Endothelial cell of umbilical vein (primary cell): ENCODE measurements around the gene BRCA1. TPM values are rescaled to one million over a fixed set of nuclear protein-coding genes. Genes with fewer than 3 reads are reported as not detected.

Experiments used
- BruUV-seq: library from RNA; stranded (reverse); fragments of 400-500 nt; replicated peaks from 2 replicates; lab custom pipeline; 2021; lab: Mats Ljungman, UMichigan
- CTCF ChIA-PET: fragments of 300-600, 350-600 bp; sonication (Branson Sonifier 250); formaldehyde crosslinking; loops from one replicate; lab custom pipeline; 2021; ENCODE audit warnings: antibody characterized with exemption, inconsistent platforms; lab: Charles Lee
- POLR2A ChIA-PET: fragments of 300-600, 350-600 bp; sonication (Branson Sonifier 250); formaldehyde crosslinking; loops from one replicate; lab custom pipeline; 2021; ENCODE audit warnings: antibody characterized with exemption, inconsistent platforms; lab: Charles Lee
- DNase-seq: peaks from one replicate; pipeline ENCODE4 v3.0.0-alpha.2; 2011; ENCODE audit warnings: low read depth, low spot score
- FAIRE-seq: peaks from 2 replicates; lab custom pipeline; 2011; peaks lifted over from hg19 to GRCh38; lab: Jason Lieb, UNC
- H2AFZ ChIP-seq: 2 replicates; pipeline ENCODE4 v1.6.0; 2012; ENCODE audit warnings: low read depth, low read length, control low read depth, inconsistent platforms
- H3K27ac ChIP-seq: 2 replicates; pipeline ENCODE4 v1.5.1; 2011; ENCODE audit warnings: low read depth, mild to moderate bottlenecking, control low read depth, low read length, moderate library complexity; ENCODE audit not compliant: insufficient read depth
- H3K27me3 ChIP-seq, 2 experiments: 2 replicates each; pipeline versions ENCODE4 v1.6.0 to v1.6.1; 2011; ENCODE audit warnings: low read length in 2 of 2, mixed read lengths in 1 of 2; ENCODE audit not compliant: control insufficient read depth in 2 of 2, insufficient read depth in 2 of 2
- H3K36me3 ChIP-seq, 2 experiments: 2 replicates in 1 of 2; 3 replicates in 1 of 2; pipeline ENCODE4 v1.5.1; 2011; ENCODE audit warnings: low read length in 2 of 2, mild to moderate bottlenecking in 1 of 2, moderate library complexity in 1 of 2; ENCODE audit not compliant: control insufficient read depth in 2 of 2, insufficient read depth in 2 of 2; ENCODE audit errors: extremely low read depth in 1 of 2
- H3K4me1 ChIP-seq: 3 replicates; pipeline ENCODE4 v1.5.1; 2011; ENCODE audit warnings: mild to moderate bottlenecking, low read length; ENCODE audit not compliant: control insufficient read depth, insufficient read depth; ENCODE audit errors: extremely low read depth
- H3K4me2 ChIP-seq: 2 replicates; pipeline ENCODE4 v1.6.1; 2011; ENCODE audit warnings: low read length, control low read depth, mixed read lengths; ENCODE audit not compliant: insufficient read depth
- H3K4me3 ChIP-seq, 3 experiments: fragments of 200-600 bp in 1 of 3; sonication (generic), shearing (Covaris generic) in 1 of 3; replicated peaks in 1 of 3; 2 replicates each; pipeline ENCODE4 v1.5.1; 2011 to 2016; ENCODE audit warnings: control low read depth in 3 of 3, low read length in 3 of 3, mild to moderate bottlenecking in 2 of 3, inconsistent platforms in 1 of 3, low read depth in 1 of 3, moderate library complexity in 1 of 3; ENCODE audit not compliant: insufficient read depth in 1 of 3
- H3K79me2 ChIP-seq: 2 replicates; pipeline ENCODE4 v1.6.0; 2012; ENCODE audit warnings: low read length, inconsistent platforms; ENCODE audit not compliant: control insufficient read depth, insufficient read depth
- H3K9ac ChIP-seq: replicated peaks from 2 replicates; pipeline ENCODE3; 2011; ENCODE audit warnings: low read length, control low read depth; ENCODE audit not compliant: insufficient read depth; ENCODE audit errors: extremely low read depth
- H3K9me1 ChIP-seq: replicated peaks from 3 replicates; pipeline ENCODE4 v1.6.0; 2011; ENCODE audit warnings: mild to moderate bottlenecking, low read length; ENCODE audit not compliant: control insufficient read depth, insufficient read depth; ENCODE audit errors: extremely low read depth
- H3K9me3 ChIP-seq: replicated peaks from 2 replicates; pipeline ENCODE4 v1.5.1; 2012; ENCODE audit warnings: low read length, inconsistent platforms; ENCODE audit not compliant: control insufficient read depth, insufficient read depth
- H4K20me1 ChIP-seq: replicated peaks from 2 replicates; pipeline ENCODE3; 2011; ENCODE audit warnings: mild to moderate bottlenecking, low read length; ENCODE audit not compliant: control insufficient read depth, insufficient read depth; ENCODE audit errors: extremely low read depth
- EZH2 ChIP-seq: IDR thresholded peaks from 2 replicates; pipeline ENCODE4 v1.6.1; 2012; ENCODE audit warnings: borderline replicate concordance, low read depth, mild to moderate bottlenecking, moderate library complexity, low read length, inconsistent platforms; ENCODE audit not compliant: severe bottlenecking
- FOS ChIP-seq: IDR thresholded peaks from 2 replicates; pipeline ENCODE4 v1.6.1; 2011; ENCODE audit warnings: mild to moderate bottlenecking, low read length, moderate library complexity, borderline replicate concordance; ENCODE audit not compliant: insufficient read depth
- GATA2 ChIP-seq: IDR thresholded peaks from 2 replicates; pipeline ENCODE4 v1.7.0; 2011; ENCODE audit warnings: low read depth, mild to moderate bottlenecking, moderate library complexity, mixed read lengths, low read length; ENCODE audit not compliant: insufficient read length, insufficient read depth
- JUN ChIP-seq: IDR thresholded peaks from 2 replicates; pipeline ENCODE4 v1.6.1; 2011; ENCODE audit warnings: borderline replicate concordance, low read depth; ENCODE audit not compliant: insufficient read length, insufficient read depth
- MAX ChIP-seq: IDR thresholded peaks from 2 replicates; pipeline ENCODE4 v1.6.1; 2011; ENCODE audit not compliant: insufficient read depth, insufficient read length
- MYC ChIP-seq: IDR thresholded peaks from one replicate; pipeline ENCODE4 v1.6.1; 2011; ENCODE audit warnings: mild to moderate bottlenecking, low read depth, low read length
- POLR2A ChIP-seq: IDR thresholded peaks from 2 replicates; pipeline ENCODE4 v1.6.1; 2012; ENCODE audit warnings: low read depth, mild to moderate bottlenecking, control low read depth, low read length
- POLR2AphosphoS5 ChIP-seq: IDR thresholded peaks from 2 replicates; pipeline ENCODE4 v1.6.1; 2012; ENCODE audit warnings: low read depth, mild to moderate bottlenecking, control low read depth, low read length, moderate library complexity; ENCODE audit not compliant: insufficient read depth
- dilution Hi-C: fragments of 300-500 bp; cut with MboI; formaldehyde crosslinking; loops from one replicate; pipeline ENCODE4 v1.15.0; 2019; ENCODE audit warnings: low sequenced_read_pairs; ENCODE audit not compliant: extremely low pct_ligation_motif_present
- intact Hi-C: fragments of 100-400 bp; cut with micrococcal nuclease; formaldehyde crosslinking; loops from one replicate; pipeline ENCODE4 v1.10.0; 2022
- polyA plus RNA-seq, 4 experiments: library from polyadenylated mRNA; depleted of rRNA in 3 of 4; stranded (reverse) in 3 of 4; unstranded in 1 of 4; fragments of >200 nt; gene quantifications; 2 replicates each; pipeline versions ENCODE4 v1.2.1 to v1.2.3, GENCODE V29; 2011 to 2012; ENCODE audit warnings: missing spikeins in 1 of 4
- total RNA-seq: library from RNA; stranded (reverse); gene quantifications from 2 replicates; pipeline ENCODE4 v1.2.3, GENCODE V29; 2021
- TF ChIP-seq, protein P1 (sequence below), 2 donors: IDR thresholded peaks; 1 replicate in 1 of 2; 2 replicates in 1 of 2; pipeline ENCODE4 v1.5.1; 2011; ENCODE audit warnings: low read length in 2 of 2, mild to moderate bottlenecking in 2 of 2, moderate library complexity in 2 of 2, control low read depth in 1 of 2, inconsistent platforms in 1 of 2, low read depth in 1 of 2; ENCODE audit not compliant: insufficient read depth in 1 of 2; ENCODE audit errors: extremely low read depth in 1 of 2

Gene BRCA1
- total and polyA plus RNA-seq, 2 donors (not counting 3 experiments of a cell fraction or from before 2014, with no cell fraction given), result 14.3 to 29.0 TPM

DNA sequence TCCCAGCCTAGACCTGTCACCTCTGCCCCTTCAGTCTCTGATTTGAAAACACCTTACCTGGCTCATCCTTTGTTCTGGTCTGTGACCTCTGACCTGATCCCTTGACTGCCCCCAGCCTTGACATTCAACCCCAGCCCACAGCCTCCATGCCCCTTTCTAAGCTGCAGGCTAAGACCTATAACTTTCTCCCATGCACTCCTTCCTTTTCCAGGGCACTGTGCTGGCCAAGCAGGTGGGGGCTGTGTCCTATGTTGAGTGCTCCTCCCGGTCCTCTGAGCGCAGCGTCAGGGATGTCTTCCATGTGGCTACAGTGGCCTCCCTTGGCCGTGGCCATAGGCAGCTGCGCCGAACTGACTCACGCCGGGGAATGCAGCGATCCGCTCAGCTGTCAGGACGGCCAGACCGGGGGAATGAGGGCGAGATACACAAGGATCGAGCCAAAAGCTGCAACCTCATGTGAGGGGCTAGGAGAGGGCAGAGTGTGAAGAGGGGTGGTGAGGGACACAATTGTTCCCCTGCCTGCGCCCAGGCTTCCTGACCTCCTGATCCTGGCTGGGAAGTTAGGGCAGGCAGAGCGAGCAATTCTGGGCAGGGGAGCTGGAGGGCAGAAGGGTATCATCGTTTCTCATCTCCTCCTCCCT is 96.8 kb downstream of the BRCA1 start:
- no peak for DNase-seq
- ChIA-PET CTCF (no interaction called here), POLR2A (no interaction called here)
- TF ChIP-seq MYC, result no peak
- TF ChIP-seq, protein P1, sequence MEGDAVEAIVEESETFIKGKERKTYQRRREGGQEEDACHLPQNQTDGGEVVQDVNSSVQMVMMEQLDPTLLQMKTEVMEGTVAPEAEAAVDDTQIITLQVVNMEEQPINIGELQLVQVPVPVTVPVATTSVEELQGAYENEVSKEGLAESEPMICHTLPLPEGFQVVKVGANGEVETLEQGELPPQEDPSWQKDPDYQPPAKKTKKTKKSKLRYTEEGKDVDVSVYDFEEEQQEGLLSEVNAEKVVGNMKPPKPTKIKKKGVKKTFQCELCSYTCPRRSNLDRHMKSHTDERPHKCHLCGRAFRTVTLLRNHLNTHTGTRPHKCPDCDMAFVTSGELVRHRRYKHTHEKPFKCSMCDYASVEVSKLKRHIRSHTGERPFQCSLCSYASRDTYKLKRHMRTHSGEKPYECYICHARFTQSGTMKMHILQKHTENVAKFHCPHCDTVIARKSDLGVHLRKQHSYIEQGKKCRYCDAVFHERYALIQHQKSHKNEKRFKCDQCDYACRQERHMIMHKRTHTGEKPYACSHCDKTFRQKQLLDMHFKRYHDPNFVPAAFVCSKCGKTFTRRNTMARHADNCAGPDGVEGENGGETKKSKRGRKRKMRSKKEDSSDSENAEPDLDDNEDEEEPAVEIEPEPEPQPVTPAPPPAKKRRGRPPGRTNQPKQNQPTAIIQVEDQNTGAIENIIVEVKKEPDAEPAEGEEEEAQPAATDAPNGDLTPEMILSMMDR (IDR thresholded peaks at IDR 0.05; ENCODE audit: extremely low read depth in 1 of 2, insufficient read depth in 1 of 2, low read depth in 1 of 2, low read length in 2 of 2), result no peak
- no peak for TF ChIP-seq POLR2A
- Histone ChIP-seq H4K20me1 (no peaks in the 10 kb centered on the region), H3K36me3 (no peaks in the 10 kb centered on the region), H3K27ac (no peak overlapping the region), H3K79me2 (no peaks in the 10 kb centered on the region), H3K27me3 (peaks cover 0 to 1% of the 10 kb centered on the region in 2 experiments), H3K9ac (no peak overlapping the region), H3K4me2 (no peak overlapping the region), H3K4me1 (peaks cover 3% of the 10 kb centered on the region), H3K4me3 (no peak overlapping the region), H3K9me1 (no peaks in the 10 kb centered on the region), H3K9me3 (no peaks in the 10 kb centered on the region), H2AFZ (no peak overlapping the region)
- intact Hi-C loops, result no loop called here
- FAIRE-seq, result no peak
- BruUV-seq, result no TSS peak
- dilution Hi-C loops, result no loop called here

GRCh38 chr17:43027091-43028032 is 97.8 kb downstream of the BRCA1 start:
- ChIA-PET POLR2A (no interaction called here), CTCF (no interaction called here)
- no peak overlapping the region for H3K4me3 ChIP-seq
- peaks cover 3% of the 10 kb centered on the region for H3K4me1 ChIP-seq
- intact Hi-C loops, result no loop called here
- no TSS peak for BruUV-seq
- no peaks in the 10 kb centered on the region for H3K9me3 ChIP-seq
- FAIRE-seq, result no peak
- dilution Hi-C loops, result no loop called here
- H3K27me3 ChIP-seq, result peaks cover 0 to 1% of the 10 kb centered on the region in 2 experiments
- H3K36me3 ChIP-seq, result no peaks in the 10 kb centered on the region
- H4K20me1 ChIP-seq, result no peaks in the 10 kb centered on the region
- no peaks in the 10 kb centered on the region for H3K9me1 ChIP-seq
- no peak for TF ChIP-seq GATA2
- TF ChIP-seq MAX, result no peak
- TF ChIP-seq POLR2AphosphoS5, result no peak
- TF ChIP-seq, protein P1 (IDR thresholded peaks at IDR 0.05; ENCODE audit: extremely low read depth in 1 of 2, insufficient read depth in 1 of 2, low read depth in 1 of 2, low read length in 2 of 2), result no peak
- no peak for TF ChIP-seq POLR2A
- no peak for TF ChIP-seq MYC
- TF ChIP-seq EZH2, result no peak
- TF ChIP-seq JUN, result no peak
- no peak for TF ChIP-seq FOS
- H3K9ac ChIP-seq, result no peak overlapping the region
- H2AFZ ChIP-seq, result no peak overlapping the region
- DNase-seq, result no peak
- H3K79me2 ChIP-seq, result no peaks in the 10 kb centered on the region
- H3K27ac ChIP-seq, result no peak overlapping the region
- H3K4me2 ChIP-seq, result no peak overlapping the region
